Measurements from ENCODE around the gene SEMA4C. TPM values are rescaled to one million over a fixed set of nuclear protein-coding genes. Genes with fewer than 3 reads are reported as not detected.

Gene SEMA4C
- polyA plus RNA-seq, 3 donors: 0.08 to 5.7 (median 0.21) TPM

GRCh38 chr2:96899413-96899741, 29.5 kb upstream of the SEMA4C start:
- intact Hi-C loops (cut with micrococcal nuclease): no loop called here
- Histone ChIP-seq H3K4me2 (replicated peaks; ENCODE audit: extremely low read depth, low read length, poor library complexity, severe bottlenecking) (no peak overlapping the region), H3K9ac (ENCODE audit: insufficient read depth, low read length, poor library complexity, severe bottlenecking) (no peak overlapping the region), H3K36me3 (replicated peaks in 1 of 2; ENCODE audit: control insufficient read depth in 1 of 2, insufficient read depth in 2 of 2, low read length in 2 of 2) (no peaks in the 10 kb centered on the region), H3K4me3 (replicated peaks in 1 of 3; ENCODE audit: low read depth in 2 of 3, low read length in 3 of 3) (no peak overlapping the region), H3K4me1 (ENCODE audit: control insufficient read depth in 1 of 2, insufficient read depth in 2 of 2, low read length in 2 of 2) (peaks cover 0 to 5% of the 10 kb centered on the region in 2 donors), H3K27me3 (ENCODE audit: control insufficient read depth in 2 of 2, insufficient read depth in 2 of 2, low read length in 2 of 2) (peaks cover 0 to 25% of the 10 kb centered on the region in 2 donors), H3K27ac (ENCODE audit: low read depth in 1 of 2, low read length in 2 of 2) (no peak overlapping the region), H3K9me3 (replicated peaks in 1 of 2; ENCODE audit: control insufficient read depth in 1 of 2, insufficient read depth in 1 of 2, low read length in 2 of 2) (no peaks in the 10 kb centered on the region), H3K79me2 (ENCODE audit: insufficient read depth, low read length) (no peaks in the 10 kb centered on the region), H4K20me1 (ENCODE audit: insufficient read depth, low read length) (no peaks in the 10 kb centered on the region), H2AFZ (ENCODE audit: insufficient read depth, low read depth, low read length, poor library complexity, severe bottlenecking) (no peak overlapping the region)
- Mint-ChIP-seq H3K27ac (no peak overlapping the region), H3K4me1 (peaks cover 10% of the 10 kb centered on the region), H3K9me3 (peaks cover 0 to 2% (median 0%) of the 10 kb centered on the region in 7 donors), H3K36me3 (no peaks in the 10 kb centered on the region), H3K4me3 (no peak overlapping the region), H3K27me3 (ENCODE audit: low read depth in 3 of 3) (peaks cover 23 to 57% (median 27%) of the 10 kb centered on the region in 3 donors)
- no peak for TF ChIP-seq CTCF (IDR thresholded peaks at IDR 0.05)
- DNase-seq: no peak
- 100% methylated on average over 2 of the region's 4 CpGs for WGBS (ENCODE audit: insufficient coverage)

- Mint-ChIP-seq H3K27me3 (ENCODE audit: low read depth in 3 of 3) (peaks cover 21 to 56% (median 22%) of the 10 kb centered on the region in 3 donors), H3K27ac (no peak overlapping the region), H3K4me1 (peaks cover 6% of the 10 kb centered on the region), H3K4me3 (no peak overlapping the region), H3K9me3 (peaks cover 0 to 2% (median 0%) of the 10 kb centered on the region in 7 donors), H3K36me3 (no peaks in the 10 kb centered on the region)
- Histone ChIP-seq H3K4me2 (replicated peaks; ENCODE audit: extremely low read depth, low read length, poor library complexity, severe bottlenecking) (no peak overlapping the region), H4K20me1 (ENCODE audit: insufficient read depth, low read length) (no peaks in the 10 kb centered on the region), H3K9ac (ENCODE audit: insufficient read depth, low read length, poor library complexity, severe bottlenecking) (no peak overlapping the region), H3K27me3 (ENCODE audit: control insufficient read depth in 2 of 2, insufficient read depth in 2 of 2, low read length in 2 of 2) (peaks cover 0 to 25% of the 10 kb centered on the region in 2 donors), H2AFZ (ENCODE audit: insufficient read depth, low read depth, low read length, poor library complexity, severe bottlenecking) (no peak overlapping the region), H3K9me3 (replicated peaks in 1 of 2; ENCODE audit: control insufficient read depth in 1 of 2, insufficient read depth in 1 of 2, low read length in 2 of 2) (no peaks in the 10 kb centered on the region), H3K27ac (ENCODE audit: low read depth in 1 of 2, low read length in 2 of 2) (no peak overlapping the region), H3K4me3 (replicated peaks in 1 of 3; ENCODE audit: low read depth in 2 of 3, low read length in 3 of 3) (no peak overlapping the region), H3K36me3 (replicated peaks in 1 of 2; ENCODE audit: control insufficient read depth in 1 of 2, insufficient read depth in 2 of 2, low read length in 2 of 2) (no peaks in the 10 kb centered on the region), H3K4me1 (ENCODE audit: control insufficient read depth in 1 of 2, insufficient read depth in 2 of 2, low read length in 2 of 2) (peaks cover 0 to 5% of the 10 kb centered on the region in 2 donors), H3K79me2 (ENCODE audit: insufficient read depth, low read length) (no peaks in the 10 kb centered on the region)
- intact Hi-C loops (cut with micrococcal nuclease): no loop called here
- TF ChIP-seq CTCF (IDR thresholded peaks at IDR 0.05): no peak
- 95% methylated on average over 9 of the region's 11 CpGs for WGBS (ENCODE audit: insufficient coverage)
- no peak for DNase-seq
These were observed 28.9 kb upstream of the SEMA4C start for GRCh38 chr2:96898641-96899412.

All from CD14-positive monocyte (primary cell).